Activated CD4-positive, alpha-beta T cell treated with anti-CD3 and anti-CD28 coated beads for 36 hours (primary cell): ENCODE measurements around the gene LDLR. TPM values are rescaled to one million over a fixed set of nuclear protein-coding genes. Genes with fewer than 3 reads are reported as not detected.

Experiments used
- ATAC-seq: fragments of 200-7000 bp; cut with Tn5 transposase; one replicate; pipeline ENCODE4 v1.10.0; 2021; ENCODE audit warnings: mild to moderate bottlenecking, moderate library complexity
- CTCF ChIA-PET: fragments of 350-600 bp; sonication (Branson Sonifier 250); formaldehyde crosslinking; loops from one replicate; lab custom pipeline; 2021; ENCODE audit warnings: antibody characterized with exemption; lab: Charles Lee
- POLR2A ChIA-PET: fragments of 350-600 bp; sonication (Branson Sonifier 250); formaldehyde crosslinking; loops from one replicate; lab custom pipeline; 2021; ENCODE audit warnings: antibody characterized with exemption, inconsistent platforms; lab: Charles Lee
- DNase-seq: peaks from one replicate; pipeline ENCODE4 v3.0.0-alpha.2; 2020
- H3K27ac Mint-ChIP-seq: one replicate; pipeline ENCODE4 v1.8.0; 2021; ENCODE audit warnings: mixed read lengths
- H3K27me3 Mint-ChIP-seq: one replicate; pipeline ENCODE4 v1.8.0; 2021; ENCODE audit warnings: mixed read lengths
- H3K36me3 Mint-ChIP-seq: one replicate; pipeline ENCODE4 v1.8.0; 2021; ENCODE audit warnings: low read depth, mixed read lengths
- H3K4me1 Mint-ChIP-seq: one replicate; pipeline ENCODE4 v1.8.0; 2021; ENCODE audit warnings: mixed read lengths
- H3K4me3 Mint-ChIP-seq: one replicate; pipeline ENCODE4 v1.8.0; 2021; ENCODE audit warnings: mild to moderate bottlenecking, moderate library complexity, mixed read lengths
- H3K9me3 Mint-ChIP-seq: one replicate; pipeline ENCODE4 v1.8.0; 2021; ENCODE audit warnings: low read depth, mixed read lengths
- intact Hi-C, 2 experiments: fragments of 100-400 bp; cut with DNase I in 1 of 2; cut with micrococcal nuclease in 1 of 2; formaldehyde crosslinking; loops; one replicate each; pipeline versions ENCODE4 v1.14.2 to v1.15.1; 2022 to 2024; cut with DNase I, micrococcal nuclease
- total RNA-seq, 2 experiments: library from RNA; stranded (reverse); gene quantifications; one replicate each; pipeline ENCODE4 v1.2.3, GENCODE V29; 2021

LDLR gene
- total RNA-seq, 2 experiments from 2014 or later, result 73.0 to 73.8 TPM

GRCh38 chr19:11054628-11055027, 34.6 kb upstream of the LDLR start:
- DNase-seq (no peak), ATAC-seq (no peak)
- peaks cover 15% of the 10 kb centered on the region for H3K4me1 Mint-ChIP-seq
- intact Hi-C loops, result no loop called here
- H3K27me3 Mint-ChIP-seq, result no peaks in the 10 kb centered on the region
- peaks cover 11% of the 10 kb centered on the region for H3K36me3 Mint-ChIP-seq
- ChIA-PET POLR2A (no interaction called here), CTCF (no interaction called here)
- no peak overlapping the region for H3K27ac Mint-ChIP-seq
- no peak overlapping the region for H3K4me3 Mint-ChIP-seq
- H3K9me3 Mint-ChIP-seq, result no peaks in the 10 kb centered on the region

- no peaks in the 10 kb centered on the region for H3K4me1 Mint-ChIP-seq
- H3K27ac Mint-ChIP-seq, result no peak overlapping the region
- no peaks in the 10 kb centered on the region for H3K27me3 Mint-ChIP-seq
- DNase-seq (no peak), ATAC-seq (no peak)
- intact Hi-C loops, result no loop called here
- POLR2A ChIA-PET, result interaction anchor here (0.6 kb wide), 1 partner anchor 467 kb away, joined by 6 read pairs; no protein-coding TSS in a partner anchor
- CTCF ChIA-PET, result no interaction called here
- H3K4me3 Mint-ChIP-seq, result no peak overlapping the region
- H3K9me3 Mint-ChIP-seq, result no peaks in the 10 kb centered on the region
- peaks cover 18% of the 10 kb centered on the region for H3K36me3 Mint-ChIP-seq
Observed at GRCh38 chr19:11058246-11059030, 30.8 kb upstream of the LDLR start.

GRCh38 chr19:11059511-11060358, 29.5 kb upstream of the LDLR start:
- POLR2A ChIA-PET, result interaction anchor here (0.6 kb wide), 1 partner anchor 29 kb away, joined by 3 read pairs; the partner anchor contains the start of gene LDLR
- no peak overlapping the region for H3K27ac Mint-ChIP-seq

GRCh38 chr19:11061952-11062351, 27.3 kb upstream of the LDLR start:
- intact Hi-C loops, result no loop called here
- ChIA-PET CTCF (interaction anchor here (0.7 kb wide), 1 partner anchor 187 kb away, joined by 4 read pairs; no protein-coding TSS in a partner anchor), POLR2A (no interaction called here)
- Mint-ChIP-seq H3K27me3 (no peaks in the 10 kb centered on the region), H3K4me3 (no peak overlapping the region), H3K27ac (no peak overlapping the region), H3K36me3 (peaks cover 22% of the 10 kb centered on the region), H3K4me1 (no peaks in the 10 kb centered on the region), H3K9me3 (no peaks in the 10 kb centered on the region)
- no peak for DNase-seq
- ATAC-seq, result no peak

More at GRCh38 chr19:11059511-11060358, 29.5 kb upstream of the LDLR start:
- H3K9me3 Mint-ChIP-seq, result no peaks in the 10 kb centered on the region
- ATAC-seq (no peak), DNase-seq (no peak)
- CTCF ChIA-PET, result interaction anchor here (1.3 kb wide), 1 partner anchor 10 kb away, joined by 3 read pairs; no protein-coding TSS in a partner anchor
- intact Hi-C loops, result no loop called here
- no peaks in the 10 kb centered on the region for H3K4me1 Mint-ChIP-seq
- no peak overlapping the region for H3K4me3 Mint-ChIP-seq
- H3K27me3 Mint-ChIP-seq, result no peaks in the 10 kb centered on the region
- H3K36me3 Mint-ChIP-seq, result peaks cover 18% of the 10 kb centered on the region

GRCh38 chr19:11063434-11063833, 25.8 kb upstream of the LDLR start:
- H3K4me3 Mint-ChIP-seq, result no peak overlapping the region
- ATAC-seq (no peak), DNase-seq (no peak)
- no peaks in the 10 kb centered on the region for H3K4me1 Mint-ChIP-seq
- H3K27me3 Mint-ChIP-seq, result no peaks in the 10 kb centered on the region
- intact Hi-C loops, result no loop called here
- no peak overlapping the region for H3K27ac Mint-ChIP-seq
- CTCF ChIA-PET, result interaction anchor here (0.9 kb wide), 1 partner anchor 10 kb away, joined by 3 read pairs; no protein-coding TSS in a partner anchor
- POLR2A ChIA-PET, result no interaction called here
- H3K36me3 Mint-ChIP-seq, result peaks cover 25% of the 10 kb centered on the region
- H3K9me3 Mint-ChIP-seq, result no peaks in the 10 kb centered on the region

- intact Hi-C loops, result no loop called here
- POLR2A ChIA-PET, result no interaction called here
- H3K27me3 Mint-ChIP-seq, result no peaks in the 10 kb centered on the region
- CTCF ChIA-PET, result interaction anchor here (0.7 kb wide), 1 partner anchor 128 kb away, joined by 3 read pairs; no protein-coding TSS in a partner anchor
- H3K36me3 Mint-ChIP-seq, result peaks cover 23% of the 10 kb centered on the region
- no peak overlapping the region for H3K4me3 Mint-ChIP-seq
- H3K27ac Mint-ChIP-seq, result no peak overlapping the region
- no peaks in the 10 kb centered on the region for H3K9me3 Mint-ChIP-seq
- no peaks in the 10 kb centered on the region for H3K4me1 Mint-ChIP-seq
- no peak for ATAC-seq
- no peak for DNase-seq
Observed at GRCh38 chr19:11064831-11065303, 24.4 kb upstream of the LDLR start.

- no peaks in the 10 kb centered on the region for H3K27me3 Mint-ChIP-seq
- H3K4me3 Mint-ChIP-seq, result no peak overlapping the region
- no peaks in the 10 kb centered on the region for H3K9me3 Mint-ChIP-seq
- ATAC-seq (no peak), DNase-seq (no peak)
- no peak overlapping the region for H3K27ac Mint-ChIP-seq
- intact Hi-C loops, result no loop called here
- H3K4me1 Mint-ChIP-seq, result no peaks in the 10 kb centered on the region
- ChIA-PET CTCF (interaction anchor here (1.1 kb wide), 1 partner anchor 31 kb away, joined by 4 read pairs; no protein-coding TSS in a partner anchor), POLR2A (interaction anchor here (0.9 kb wide), 1 partner anchor 23 kb away, joined by 3 read pairs; the partner anchor contains the start of gene LDLR)
- peaks cover 19% of the 10 kb centered on the region for H3K36me3 Mint-ChIP-seq
Observed at GRCh38 chr19:11066326-11066725, 22.9 kb upstream of the LDLR start.

GRCh38 chr19:11067356-11068113, 21.7 kb upstream of the LDLR start:
- peak overlapping the region; percentile 1 for H3K27ac Mint-ChIP-seq
- no peaks in the 10 kb centered on the region for H3K27me3 Mint-ChIP-seq
- peak; percentile 44 for ATAC-seq

GRCh38 chr19:11069561-11069960, 19.7 kb upstream of the LDLR start:
- Mint-ChIP-seq H3K4me3 (no peak overlapping the region), H3K27ac (no peak overlapping the region), H3K36me3 (peaks cover 14% of the 10 kb centered on the region), H3K9me3 (no peaks in the 10 kb centered on the region), H3K27me3 (no peaks in the 10 kb centered on the region), H3K4me1 (peaks cover 7% of the 10 kb centered on the region)
- DNase-seq, result no peak
- ChIA-PET POLR2A (interaction anchor here (0.6 to 1.0 kb wide), 2 partner anchors 10 to 26 kb away, joined by 3 read pairs; no protein-coding TSS in a partner anchor), CTCF (no interaction called here)
- no peak for ATAC-seq
- intact Hi-C loops, result no loop called here

More at GRCh38 chr19:11067356-11068113, 21.7 kb upstream of the LDLR start:
- H3K4me1 Mint-ChIP-seq, result no peaks in the 10 kb centered on the region
- peak; percentile 25 for DNase-seq
- no peak overlapping the region for H3K4me3 Mint-ChIP-seq
- H3K36me3 Mint-ChIP-seq, result peaks cover 14% of the 10 kb centered on the region
- intact Hi-C loops, result no loop called here
- no peaks in the 10 kb centered on the region for H3K9me3 Mint-ChIP-seq
- ChIA-PET POLR2A (interaction anchor here (0.6 kb wide), 1 partner anchor 37 kb away, joined by 4 read pairs; no protein-coding TSS in a partner anchor), CTCF (interaction anchor here (0.6 to 0.7 kb wide), 2 partner anchors 207 to 249 kb away, joined by 3 to 4 read pairs; no protein-coding TSS in a partner anchor)

GRCh38 chr19:11070123-11070522, 19.1 kb upstream of the LDLR start:
- CTCF ChIA-PET, result no interaction called here
- Mint-ChIP-seq H3K27me3 (no peaks in the 10 kb centered on the region), H3K27ac (no peak overlapping the region), H3K36me3 (peaks cover 10% of the 10 kb centered on the region), H3K4me3 (no peak overlapping the region), H3K4me1 (peaks cover 9% of the 10 kb centered on the region), H3K9me3 (no peaks in the 10 kb centered on the region)
- DNase-seq (no peak), ATAC-seq (no peak)
- intact Hi-C loops, result no loop called here
- POLR2A ChIA-PET, result interaction anchor here (1.0 kb wide), 1 partner anchor 10 kb away, joined by 3 read pairs; no protein-coding TSS in a partner anchor
